Liver (tissue), 3 donors: Measurements from ENCODE around the gene OSBPL10.

Experiments
- CTCF ChIP-seq: fragments of 150-350 bp; IDR thresholded peaks from 2 replicates; pipeline ENCODE4 v1.5.1; 2017; ENCODE audit warnings: improper control_type of control experiment, low read depth, low read length; ENCODE audit not compliant: missing input control
- GABPA ChIP-seq, 2 donors: IDR thresholded peaks in 1 of 2; conservative IDR thresholded peaks in 1 of 2; 2 replicates each; pipeline ENCODE4 v1.6.1; 2016; ENCODE audit warnings: antibody characterized with exemption in 2 of 2, mild to moderate bottlenecking in 1 of 2, moderate library complexity in 1 of 2
- HNF4A ChIP-seq, 2 donors: conservative IDR thresholded peaks; 2 replicates each; pipeline ENCODE4 v1.6.1; 2016; ENCODE audit warnings: antibody characterized with exemption in 2 of 2, mild to moderate bottlenecking in 2 of 2
- JUND ChIP-seq, 2 donors: IDR thresholded peaks; 2 replicates each; pipeline ENCODE4 v1.6.1; 2016; ENCODE audit warnings: antibody characterized with exemption in 2 of 2
- MAX ChIP-seq: IDR thresholded peaks from 2 replicates; pipeline ENCODE4 v1.6.1; 2016; ENCODE audit warnings: antibody characterized with exemption
- RAD21 ChIP-seq, 2 donors: IDR thresholded peaks; 2 replicates each; pipeline ENCODE4 v1.6.1; 2016; ENCODE audit warnings: antibody characterized with exemption in 2 of 2, mild to moderate bottlenecking in 2 of 2
- RXRA ChIP-seq, 2 donors: IDR thresholded peaks; 2 replicates each; pipeline ENCODE4 v1.6.1; 2017 to 2018; ENCODE audit warnings: antibody characterized with exemption in 2 of 2, mild to moderate bottlenecking in 1 of 2
- SP1 ChIP-seq: IDR thresholded peaks from 2 replicates; pipeline ENCODE4 v1.6.1; 2018; ENCODE audit warnings: antibody characterized with exemption, mild to moderate bottlenecking
- TAF1 ChIP-seq: conservative IDR thresholded peaks from 2 replicates; pipeline ENCODE4 v1.6.1; 2016; ENCODE audit warnings: antibody characterized with exemption, mild to moderate bottlenecking
- YY1 ChIP-seq: IDR thresholded peaks from 2 replicates; pipeline ENCODE4 v1.6.1; 2016; ENCODE audit warnings: antibody characterized with exemption, mild to moderate bottlenecking
- ZBTB33 ChIP-seq: IDR thresholded peaks from 2 replicates; pipeline ENCODE4 v1.6.1; 2016; ENCODE audit warnings: antibody characterized with exemption
- TF ChIP-seq, protein P1 (sequence below): IDR thresholded peaks from 2 replicates; pipeline ENCODE4 v1.6.1; 2016; ENCODE audit warnings: antibody characterized with exemption, mild to moderate bottlenecking
- donor health status: healthy.
- donor health status: healthy.

- TF ChIP-seq MAX (no peak), CTCF (no peak), GABPA (IDR thresholded peaks at IDR 0.05 in 1 of 2, conservative IDR thresholded peaks at IDR 0.05 in 1 of 2) (no peak), SP1 (no peak), ZBTB33 (no peak), YY1 (no peak), TAF1 (no peak), JUND (IDR thresholded peaks at IDR 0.05) (no peak), HNF4A (conservative IDR thresholded peaks at IDR 0.05) (no peak), RAD21 (IDR thresholded peaks at IDR 0.05) (no peak), RXRA (IDR thresholded peaks at IDR 0.05) (no peak)
- TF ChIP-seq, protein P1, sequence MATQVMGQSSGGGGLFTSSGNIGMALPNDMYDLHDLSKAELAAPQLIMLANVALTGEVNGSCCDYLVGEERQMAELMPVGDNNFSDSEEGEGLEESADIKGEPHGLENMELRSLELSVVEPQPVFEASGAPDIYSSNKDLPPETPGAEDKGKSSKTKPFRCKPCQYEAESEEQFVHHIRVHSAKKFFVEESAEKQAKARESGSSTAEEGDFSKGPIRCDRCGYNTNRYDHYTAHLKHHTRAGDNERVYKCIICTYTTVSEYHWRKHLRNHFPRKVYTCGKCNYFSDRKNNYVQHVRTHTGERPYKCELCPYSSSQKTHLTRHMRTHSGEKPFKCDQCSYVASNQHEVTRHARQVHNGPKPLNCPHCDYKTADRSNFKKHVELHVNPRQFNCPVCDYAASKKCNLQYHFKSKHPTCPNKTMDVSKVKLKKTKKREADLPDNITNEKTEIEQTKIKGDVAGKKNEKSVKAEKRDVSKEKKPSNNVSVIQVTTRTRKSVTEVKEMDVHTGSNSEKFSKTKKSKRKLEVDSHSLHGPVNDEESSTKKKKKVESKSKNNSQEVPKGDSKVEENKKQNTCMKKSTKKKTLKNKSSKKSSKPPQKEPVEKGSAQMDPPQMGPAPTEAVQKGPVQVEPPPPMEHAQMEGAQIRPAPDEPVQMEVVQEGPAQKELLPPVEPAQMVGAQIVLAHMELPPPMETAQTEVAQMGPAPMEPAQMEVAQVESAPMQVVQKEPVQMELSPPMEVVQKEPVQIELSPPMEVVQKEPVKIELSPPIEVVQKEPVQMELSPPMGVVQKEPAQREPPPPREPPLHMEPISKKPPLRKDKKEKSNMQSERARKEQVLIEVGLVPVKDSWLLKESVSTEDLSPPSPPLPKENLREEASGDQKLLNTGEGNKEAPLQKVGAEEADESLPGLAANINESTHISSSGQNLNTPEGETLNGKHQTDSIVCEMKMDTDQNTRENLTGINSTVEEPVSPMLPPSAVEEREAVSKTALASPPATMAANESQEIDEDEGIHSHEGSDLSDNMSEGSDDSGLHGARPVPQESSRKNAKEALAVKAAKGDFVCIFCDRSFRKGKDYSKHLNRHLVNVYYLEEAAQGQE: no peak
Observed at GRCh38 chr3:31753050-31753425, 228.0 kb downstream of the OSBPL10 start.
